Pancreas (tissue), 10 donors: ENCODE results near the gene DPPA2. TPM values are rescaled to one million over a fixed set of nuclear protein-coding genes. Genes with fewer than 3 reads are reported as not detected.

Source experiments
- ATAC-seq, 4 donors: fragments of 200-7000 bp; cut with Tn5 transposase; one replicate each; pipeline versions ENCODE4 v1.8.0 to v1.9.1; 2020; ENCODE audit warnings: mild to moderate bottlenecking in 4 of 4, moderate library complexity in 4 of 4
- DNase-seq, 6 donors: peaks; one replicate each; pipeline ENCODE4 v3.0.0-alpha.2; 2020
- FAIRE-seq: peaks from 2 replicates; lab custom pipeline; 2012; peaks lifted over from hg19 to GRCh38; lab: Jason Lieb, UNC
- H3K27ac ChIP-seq, 4 donors: fragments of 200-600 bp; sonication (generic); 1 replicate in 3 of 4; 2 replicates in 1 of 4; pipeline versions ENCODE4 v1.5.0 to v1.8.0; 2020
- H3K27me3 ChIP-seq, 4 donors: fragments of 200-600 bp; one replicate each; pipeline ENCODE4 v1.8.0; 2021
- H3K36me3 ChIP-seq, 3 donors: fragments of 200-600 bp; sonication (generic) in 1 of 3; one replicate each; pipeline versions ENCODE4 v1.5.0 to v1.8.0; 2020 to 2021
- H3K4me1 ChIP-seq, 3 donors: fragments of 200-600 bp; one replicate each; pipeline ENCODE4 v1.8.0; 2021
- H3K4me3 ChIP-seq, 4 donors: fragments of 200-600 bp; sonication (generic) in 2 of 4; one replicate each; pipeline versions ENCODE4 v1.5.0 to v1.8.0; 2020 to 2021
- H3K9me3 ChIP-seq, 4 donors: fragments of 200-600 bp; one replicate each; pipeline ENCODE4 v1.8.0; 2021
- CTCF ChIP-seq, 4 donors: fragments of 200-600 bp; sonication (generic) in 3 of 4; IDR thresholded peaks; one replicate each; pipeline versions ENCODE4 v1.5.0 to v1.8.0; 2021; ENCODE audit warnings: antibody characterized with exemption in 4 of 4
- WGBS, 2 donors: extraction: QIAGEN DNeasy Blood & Tissue Kit; methylation state at CpG; one replicate each; pipeline ENCODE4 v1.1.7; 2013; 5-methylcytosine and 5-hydroxymethylcytosine counted together
- intact Hi-C, 3 donors: fragments of 100-400 bp; cut with DNase I; formaldehyde crosslinking; loops; one replicate each; pipeline versions ENCODE4 v1.11.1 to v1.14.2; 2022
- polyA plus RNA-seq, 2 donors: library from polyadenylated mRNA; stranded (reverse); fragments of 200-250 nt; gene quantifications; one replicate each; pipeline ENCODE4 v1.2.3, GENCODE V29; 2013
- total RNA-seq, 6 donors: library from RNA; stranded (reverse); fragmentation: NEBNext Ultra II Directional in 4 of 6; extraction: Animal tissue kit (Norgen Biotek cat#: 25700) in 4 of 6; gene quantifications; one replicate each; pipeline versions ENCODE4 v1.2.1 to v1.2.4, GENCODE V29; 2021 to 2023
- donor health status: healthy with polysubstance abuse.
- donor health status: DM: no; HTN: no; CAD: no; lungs with moderate emphysema.
- donor health status: DM: no; HTN: no; CAD: no.
- donor health status: control.
- donor health status: control.
- donor health status: Bipolar disorder and iron deficiency.
- donor health status: DM: yes; HTN: yes; CAD: no.
- donor health status: DM: no; HTN: no; CAD: no.
- donor health status: DM: no; HTN: no; CAD: no.
- donor health status: DM: yes; HTN: yes; CAD: no.

DPPA2 gene
- total and polyA plus RNA-seq, 8 donors, result not detected

- Histone ChIP-seq H3K9me3 (no peaks in the 10 kb centered on the region), H3K4me1 (no peaks in the 10 kb centered on the region), H3K4me3 (no peak overlapping the region), H3K36me3 (no peaks in the 10 kb centered on the region), H3K27ac (no peak overlapping the region), H3K27me3 (no peaks in the 10 kb centered on the region)
- DNase-seq (no peak), ATAC-seq (no peak), FAIRE-seq (no peak)
- TF ChIP-seq CTCF (IDR thresholded peaks at IDR 0.05), result no peak
- intact Hi-C loops, result no loop called here
- 55 to 59% methylated on average over 3 of the region's 3 CpGs for WGBS, 2 donors
These were observed 40.3 kb upstream of the DPPA2 start for GRCh38 chr3:109356442-109357155.

GRCh38 chr3:109355625-109356441 is 39.5 kb upstream of the DPPA2 start:
- no peak overlapping the region for H3K4me3 ChIP-seq
- H3K4me1 ChIP-seq, result no peaks in the 10 kb centered on the region
- no peak for FAIRE-seq
- H3K9me3 ChIP-seq, result no peaks in the 10 kb centered on the region
- no peaks in the 10 kb centered on the region for H3K27me3 ChIP-seq
- DNase-seq, result no peak
- 53 to 58% methylated on average over 8 of the region's 8 CpGs for WGBS, 2 donors
- no peak for ATAC-seq
- no peak for TF ChIP-seq CTCF (IDR thresholded peaks at IDR 0.05)
- intact Hi-C loops, result no loop called here
- no peak overlapping the region for H3K27ac ChIP-seq
- H3K36me3 ChIP-seq, result no peaks in the 10 kb centered on the region

GRCh38 chr3:109353057-109353456 is 36.7 kb upstream of the DPPA2 start:
- ATAC-seq, result no peak
- no peak overlapping the region for H3K27ac ChIP-seq
- 39 to 50% methylated on average over 2 of the region's 2 CpGs for WGBS, 2 donors
- no peak for FAIRE-seq
- no peaks in the 10 kb centered on the region for H3K9me3 ChIP-seq
- H3K27me3 ChIP-seq, result no peaks in the 10 kb centered on the region
- no peaks in the 10 kb centered on the region for H3K4me1 ChIP-seq
- no peak for DNase-seq
- H3K36me3 ChIP-seq, result no peaks in the 10 kb centered on the region
- intact Hi-C loops, result no loop called here
- no peak overlapping the region for H3K4me3 ChIP-seq
- no peak for TF ChIP-seq CTCF (IDR thresholded peaks at IDR 0.05)

GRCh38 chr3:109351231-109351630 is 34.9 kb upstream of the DPPA2 start:
- Histone ChIP-seq H3K4me1 (no peaks in the 10 kb centered on the region), H3K4me3 (no peak overlapping the region), H3K9me3 (no peaks in the 10 kb centered on the region), H3K27ac (no peak overlapping the region), H3K27me3 (no peaks in the 10 kb centered on the region), H3K36me3 (no peaks in the 10 kb centered on the region)
- ATAC-seq (no peak), DNase-seq (no peak), FAIRE-seq (no peak)
- intact Hi-C loops, result no loop called here
- TF ChIP-seq CTCF (IDR thresholded peaks at IDR 0.05), result no peak
